Astrocyte (in vitro differentiated cells and primary cell): ENCODE data around the gene NODAL. TPM values are rescaled to one million over a fixed set of nuclear protein-coding genes. Genes with fewer than 3 reads are reported as not detected.

Source experiments
- DNase-seq: peaks from one replicate; pipeline ENCODE4 v3.0.0-alpha.2; 2010; ENCODE audit warnings: low read depth
- FAIRE-seq: peaks from 2 replicates; lab custom pipeline; 2011; peaks lifted over from hg19 to GRCh38; lab: Jason Lieb, UNC
- H2AFZ ChIP-seq: 2 replicates; pipeline ENCODE4 v1.6.0; 2012; ENCODE audit warnings: low read depth, low read length, inconsistent platforms
- H3K27ac ChIP-seq: 2 replicates; pipeline ENCODE4 v1.5.1; 2011; ENCODE audit warnings: low read depth, low read length, inconsistent platforms
- H3K27me3 ChIP-seq: 2 replicates; pipeline ENCODE4 v1.6.0; 2011; ENCODE audit warnings: low read length, inconsistent platforms; ENCODE audit not compliant: insufficient read depth
- H3K36me3 ChIP-seq: 2 replicates; pipeline ENCODE4 v1.5.1; 2011; ENCODE audit warnings: low read length, inconsistent platforms; ENCODE audit not compliant: insufficient read depth
- H3K4me1 ChIP-seq: 2 replicates; pipeline ENCODE4 v1.5.1; 2011; ENCODE audit warnings: low read length, inconsistent platforms; ENCODE audit not compliant: insufficient read depth
- H3K4me2 ChIP-seq: 2 replicates; pipeline ENCODE4 v1.6.0; 2012; ENCODE audit warnings: low read length, inconsistent platforms
- H3K4me3 ChIP-seq: 2 replicates; pipeline ENCODE4 v1.5.1; 2011; ENCODE audit warnings: low read depth, mild to moderate bottlenecking, low read length, inconsistent platforms; ENCODE audit not compliant: insufficient read depth
- H3K79me2 ChIP-seq: 2 replicates; pipeline ENCODE4 v1.6.0; 2012; ENCODE audit warnings: mild to moderate bottlenecking, low read length, inconsistent platforms; ENCODE audit not compliant: insufficient read depth
- H3K9ac ChIP-seq: 2 replicates; pipeline ENCODE4 v1.6.0; 2012; ENCODE audit warnings: mild to moderate bottlenecking, low read length, inconsistent platforms
- H3K9me3 ChIP-seq: 2 replicates; pipeline ENCODE4 v1.5.1; 2012; ENCODE audit warnings: low read depth, mild to moderate bottlenecking, low read length, inconsistent platforms; ENCODE audit not compliant: insufficient read depth
- H4K20me1 ChIP-seq: 2 replicates; pipeline ENCODE4 v1.6.0; 2012; ENCODE audit warnings: low read length, inconsistent platforms; ENCODE audit not compliant: insufficient read depth
- H3K27ac Mint-ChIP-seq: one replicate; pipeline ENCODE4 v1.8.0; 2021; ENCODE audit warnings: mild to moderate bottlenecking, mixed read lengths; ENCODE audit not compliant: unreplicated experiment
- H3K27me3 Mint-ChIP-seq: one replicate; pipeline ENCODE4 v1.8.0; 2021; ENCODE audit warnings: low read depth, mixed read lengths; ENCODE audit not compliant: unreplicated experiment
- H3K36me3 Mint-ChIP-seq: one replicate; pipeline ENCODE4 v1.8.0; 2021; ENCODE audit warnings: low read depth, mixed read lengths; ENCODE audit not compliant: unreplicated experiment
- H3K4me1 Mint-ChIP-seq: one replicate; pipeline ENCODE4 v1.8.0; 2021; ENCODE audit warnings: low read depth, mixed read lengths; ENCODE audit not compliant: unreplicated experiment
- H3K4me3 Mint-ChIP-seq: one replicate; pipeline ENCODE4 v1.8.0; 2021; ENCODE audit warnings: mild to moderate bottlenecking, moderate library complexity, mixed read lengths; ENCODE audit not compliant: unreplicated experiment
- H3K9me3 Mint-ChIP-seq: one replicate; pipeline ENCODE4 v1.8.0; 2021; ENCODE audit warnings: mild to moderate bottlenecking, mixed read lengths; ENCODE audit not compliant: unreplicated experiment
- CTCF ChIP-seq: IDR thresholded peaks from 2 replicates; pipeline ENCODE4 v1.5.1; 2011; ENCODE audit warnings: low read depth, mild to moderate bottlenecking, inconsistent platforms, low read length, moderate library complexity; ENCODE audit not compliant: insufficient read depth
- EZH2 ChIP-seq: IDR thresholded peaks from 2 replicates; pipeline ENCODE4 v1.6.1; 2012; ENCODE audit warnings: mild to moderate bottlenecking, low read length, inconsistent platforms; ENCODE audit not compliant: insufficient read depth
- total RNA-seq: library from RNA; stranded (reverse); gene quantifications from 2 replicates; pipeline ENCODE4 v1.2.1, GENCODE V29; 2021

Gene NODAL
- total RNA-seq, 1 donor from 2014 or later, result not detected

GRCh38 chr10:70444744-70445143 is 3.3 kb upstream of the NODAL start:
- Histone ChIP-seq H3K79me2 (no peaks in the 10 kb centered on the region), H4K20me1 (no peaks in the 10 kb centered on the region), H2AFZ (no peak overlapping the region), H3K9ac (no peak overlapping the region), H3K4me1 (no peaks in the 10 kb centered on the region), H3K36me3 (no peaks in the 10 kb centered on the region), H3K9me3 (no peaks in the 10 kb centered on the region), H3K27ac (no peak overlapping the region), H3K4me3 (no peak overlapping the region), H3K27me3 (peaks cover 30% of the 10 kb centered on the region), H3K4me2 (no peak overlapping the region)
- TF ChIP-seq CTCF, result no peak
- TF ChIP-seq EZH2, result no peak
- Mint-ChIP-seq H3K9me3 (no peaks in the 10 kb centered on the region), H3K27ac (no peak overlapping the region), H3K27me3 (peaks cover 59% of the 10 kb centered on the region), H3K4me1 (peaks cover 7% of the 10 kb centered on the region), H3K36me3 (peaks cover 4% of the 10 kb centered on the region), H3K4me3 (no peak overlapping the region)
- DNase-seq (no peak), FAIRE-seq (no peak)

GRCh38 chr10:70442332-70442988 is 979 bp upstream of the NODAL start:
- H3K4me3 ChIP-seq, result no peak overlapping the region
- H3K79me2 ChIP-seq, result no peaks in the 10 kb centered on the region
- H3K4me1 Mint-ChIP-seq, result peaks cover 7% of the 10 kb centered on the region
- H3K27ac ChIP-seq, result no peak overlapping the region
- no peaks in the 10 kb centered on the region for H4K20me1 ChIP-seq
- no peak overlapping the region for H3K27ac Mint-ChIP-seq
- H2AFZ ChIP-seq, result no peak overlapping the region
- no peaks in the 10 kb centered on the region for H3K36me3 ChIP-seq
- H3K9ac ChIP-seq, result no peak overlapping the region
- no peak for TF ChIP-seq CTCF
- no peak for TF ChIP-seq EZH2
- FAIRE-seq, result no peak
- no peak for DNase-seq
- no peaks in the 10 kb centered on the region for H3K9me3 ChIP-seq
- peaks cover 65% of the 10 kb centered on the region for H3K27me3 Mint-ChIP-seq
- peaks cover 41% of the 10 kb centered on the region for H3K27me3 ChIP-seq
- peaks cover 4% of the 10 kb centered on the region for H3K36me3 Mint-ChIP-seq
- no peak overlapping the region for H3K4me2 ChIP-seq
- H3K4me1 ChIP-seq, result no peaks in the 10 kb centered on the region
- no peaks in the 10 kb centered on the region for H3K9me3 Mint-ChIP-seq
- H3K4me3 Mint-ChIP-seq, result no peak overlapping the region

- no peaks in the 10 kb centered on the region for H3K4me1 ChIP-seq
- no peaks in the 10 kb centered on the region for H4K20me1 ChIP-seq
- Mint-ChIP-seq H3K4me3 (no peak overlapping the region), H3K36me3 (peaks cover 4% of the 10 kb centered on the region), H3K27me3 (peaks cover 64% of the 10 kb centered on the region), H3K27ac (no peak overlapping the region), H3K9me3 (no peaks in the 10 kb centered on the region), H3K4me1 (peaks cover 7% of the 10 kb centered on the region)
- no peak for FAIRE-seq
- TF ChIP-seq CTCF, result no peak
- no peak for TF ChIP-seq EZH2
- no peak overlapping the region for H3K9ac ChIP-seq
- no peak for DNase-seq
- H3K27ac ChIP-seq, result no peak overlapping the region
- no peak overlapping the region for H3K4me3 ChIP-seq
- H3K4me2 ChIP-seq, result peak overlapping the region; percentile 76
- H3K9me3 ChIP-seq, result no peaks in the 10 kb centered on the region
- H3K79me2 ChIP-seq, result no peaks in the 10 kb centered on the region
- no peak overlapping the region for H2AFZ ChIP-seq
- peaks cover 41% of the 10 kb centered on the region for H3K27me3 ChIP-seq
- no peaks in the 10 kb centered on the region for H3K36me3 ChIP-seq
Observed at GRCh38 chr10:70441895-70442309, 421 bp upstream of the NODAL start.
